Measurements from ENCODE around the gene MAP3K19.

DNA sequence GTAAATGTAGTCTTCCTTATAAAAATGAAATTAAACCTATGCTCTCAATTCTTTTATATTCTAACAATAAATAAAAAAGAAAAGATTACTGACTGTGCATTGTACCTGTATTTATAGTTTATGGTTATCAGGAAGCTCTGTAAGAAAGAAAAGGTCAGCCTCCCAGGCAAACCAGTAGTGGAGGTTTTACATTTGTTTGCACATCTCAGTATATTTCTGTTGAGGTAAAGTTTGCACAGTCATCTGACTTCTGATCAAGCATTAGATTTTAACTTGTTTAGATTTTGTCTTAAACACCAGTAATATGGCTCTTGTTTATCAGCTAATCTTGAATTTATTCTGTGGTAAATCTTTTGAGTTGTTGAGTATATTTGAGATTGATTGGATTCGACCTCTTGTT, 91.5 kb downstream of the MAP3K19 start:
- TF ChIP-seq POLR2A (IDR thresholded peaks at IDR 0.05; ENCODE audit: extremely low read depth, insufficient read length) = no peak
- TF ChIP-seq, protein P1, sequence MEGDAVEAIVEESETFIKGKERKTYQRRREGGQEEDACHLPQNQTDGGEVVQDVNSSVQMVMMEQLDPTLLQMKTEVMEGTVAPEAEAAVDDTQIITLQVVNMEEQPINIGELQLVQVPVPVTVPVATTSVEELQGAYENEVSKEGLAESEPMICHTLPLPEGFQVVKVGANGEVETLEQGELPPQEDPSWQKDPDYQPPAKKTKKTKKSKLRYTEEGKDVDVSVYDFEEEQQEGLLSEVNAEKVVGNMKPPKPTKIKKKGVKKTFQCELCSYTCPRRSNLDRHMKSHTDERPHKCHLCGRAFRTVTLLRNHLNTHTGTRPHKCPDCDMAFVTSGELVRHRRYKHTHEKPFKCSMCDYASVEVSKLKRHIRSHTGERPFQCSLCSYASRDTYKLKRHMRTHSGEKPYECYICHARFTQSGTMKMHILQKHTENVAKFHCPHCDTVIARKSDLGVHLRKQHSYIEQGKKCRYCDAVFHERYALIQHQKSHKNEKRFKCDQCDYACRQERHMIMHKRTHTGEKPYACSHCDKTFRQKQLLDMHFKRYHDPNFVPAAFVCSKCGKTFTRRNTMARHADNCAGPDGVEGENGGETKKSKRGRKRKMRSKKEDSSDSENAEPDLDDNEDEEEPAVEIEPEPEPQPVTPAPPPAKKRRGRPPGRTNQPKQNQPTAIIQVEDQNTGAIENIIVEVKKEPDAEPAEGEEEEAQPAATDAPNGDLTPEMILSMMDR (IDR thresholded peaks at IDR 0.05; ENCODE audit: low read depth, low read length) = no peak
- TF ChIP-seq, protein P2, sequence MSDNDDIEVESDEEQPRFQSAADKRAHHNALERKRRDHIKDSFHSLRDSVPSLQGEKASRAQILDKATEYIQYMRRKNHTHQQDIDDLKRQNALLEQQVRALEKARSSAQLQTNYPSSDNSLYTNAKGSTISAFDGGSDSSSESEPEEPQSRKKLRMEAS (IDR thresholded peaks at IDR 0.05; ENCODE audit: low read depth, low read length) = no peak
